GM21526 (cell line): ENCODE results near the gene ZNF646.

Experiments
- ATAC-seq: cut with Tn5 transposase; IDR thresholded peaks from one replicate; pipeline ENCODE4 v1.9.1; 2021; ENCODE audit warnings: moderate library complexity; ENCODE audit not compliant: unreplicated experiment, low FRiP score

The ZNF646 gene, protein sequence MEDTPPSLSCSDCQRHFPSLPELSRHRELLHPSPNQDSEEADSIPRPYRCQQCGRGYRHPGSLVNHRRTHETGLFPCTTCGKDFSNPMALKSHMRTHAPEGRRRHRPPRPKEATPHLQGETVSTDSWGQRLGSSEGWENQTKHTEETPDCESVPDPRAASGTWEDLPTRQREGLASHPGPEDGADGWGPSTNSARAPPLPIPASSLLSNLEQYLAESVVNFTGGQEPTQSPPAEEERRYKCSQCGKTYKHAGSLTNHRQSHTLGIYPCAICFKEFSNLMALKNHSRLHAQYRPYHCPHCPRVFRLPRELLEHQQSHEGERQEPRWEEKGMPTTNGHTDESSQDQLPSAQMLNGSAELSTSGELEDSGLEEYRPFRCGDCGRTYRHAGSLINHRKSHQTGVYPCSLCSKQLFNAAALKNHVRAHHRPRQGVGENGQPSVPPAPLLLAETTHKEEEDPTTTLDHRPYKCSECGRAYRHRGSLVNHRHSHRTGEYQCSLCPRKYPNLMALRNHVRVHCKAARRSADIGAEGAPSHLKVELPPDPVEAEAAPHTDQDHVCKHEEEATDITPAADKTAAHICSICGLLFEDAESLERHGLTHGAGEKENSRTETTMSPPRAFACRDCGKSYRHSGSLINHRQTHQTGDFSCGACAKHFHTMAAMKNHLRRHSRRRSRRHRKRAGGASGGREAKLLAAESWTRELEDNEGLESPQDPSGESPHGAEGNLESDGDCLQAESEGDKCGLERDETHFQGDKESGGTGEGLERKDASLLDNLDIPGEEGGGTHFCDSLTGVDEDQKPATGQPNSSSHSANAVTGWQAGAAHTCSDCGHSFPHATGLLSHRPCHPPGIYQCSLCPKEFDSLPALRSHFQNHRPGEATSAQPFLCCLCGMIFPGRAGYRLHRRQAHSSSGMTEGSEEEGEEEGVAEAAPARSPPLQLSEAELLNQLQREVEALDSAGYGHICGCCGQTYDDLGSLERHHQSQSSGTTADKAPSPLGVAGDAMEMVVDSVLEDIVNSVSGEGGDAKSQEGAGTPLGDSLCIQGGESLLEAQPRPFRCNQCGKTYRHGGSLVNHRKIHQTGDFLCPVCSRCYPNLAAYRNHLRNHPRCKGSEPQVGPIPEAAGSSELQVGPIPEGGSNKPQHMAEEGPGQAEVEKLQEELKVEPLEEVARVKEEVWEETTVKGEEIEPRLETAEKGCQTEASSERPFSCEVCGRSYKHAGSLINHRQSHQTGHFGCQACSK (N-terminal part only)

DNA sequence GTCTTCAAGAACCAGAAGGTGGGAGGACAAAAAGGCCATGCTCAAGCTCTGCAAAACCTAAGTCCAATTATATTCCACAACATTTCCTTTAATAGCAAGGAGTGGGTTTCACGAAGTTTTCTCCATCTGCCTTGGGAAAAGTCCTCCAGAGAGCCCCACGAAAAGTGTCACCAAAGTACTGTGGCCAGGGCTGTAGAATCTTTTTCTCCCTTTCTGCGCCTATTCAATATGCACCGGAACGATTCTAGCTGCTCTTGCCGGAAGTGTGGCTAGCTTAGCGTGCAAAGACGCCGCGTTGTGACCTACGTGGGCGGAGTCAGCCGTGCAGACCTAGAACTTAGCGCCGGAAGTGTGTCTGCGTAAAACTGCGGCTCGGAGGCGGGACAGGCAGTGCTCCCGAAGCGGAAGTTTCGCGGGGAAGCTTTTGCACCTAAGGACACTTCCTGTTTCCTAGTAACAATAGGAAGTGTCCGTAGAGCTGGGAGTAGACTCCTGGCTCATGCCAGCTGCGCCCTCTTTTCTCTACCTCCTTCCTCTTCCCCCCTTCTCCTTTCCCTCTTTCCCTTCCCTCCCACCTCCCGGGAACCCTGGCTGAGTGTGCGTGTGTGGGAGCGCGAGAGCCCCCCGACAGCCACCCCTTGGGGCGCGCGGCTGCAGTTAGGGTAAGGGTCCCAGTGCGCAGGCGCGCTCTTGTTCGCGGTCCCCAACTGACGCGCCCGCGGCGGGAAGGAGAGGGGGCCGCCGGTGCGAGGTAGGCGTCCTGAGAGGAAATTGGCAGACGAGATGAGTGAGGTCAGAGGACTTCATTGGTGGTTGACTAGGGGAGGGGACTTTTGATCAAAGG lies at the start of gene ZNF646, which contains the start of gene ZNF668:
Gene ZNF646 (plus strand): TSS at position 453 of the 844 bp plus-strand sequence. CDS start 1,903 bp downstream, outside the sequence.
Gene ZNF668 (minus strand): TSS at position 271 of the 844 bp plus-strand sequence. CDS start 9,781 bp downstream, outside the sequence.
- ATAC-seq: peak; percentile 55

DNA sequence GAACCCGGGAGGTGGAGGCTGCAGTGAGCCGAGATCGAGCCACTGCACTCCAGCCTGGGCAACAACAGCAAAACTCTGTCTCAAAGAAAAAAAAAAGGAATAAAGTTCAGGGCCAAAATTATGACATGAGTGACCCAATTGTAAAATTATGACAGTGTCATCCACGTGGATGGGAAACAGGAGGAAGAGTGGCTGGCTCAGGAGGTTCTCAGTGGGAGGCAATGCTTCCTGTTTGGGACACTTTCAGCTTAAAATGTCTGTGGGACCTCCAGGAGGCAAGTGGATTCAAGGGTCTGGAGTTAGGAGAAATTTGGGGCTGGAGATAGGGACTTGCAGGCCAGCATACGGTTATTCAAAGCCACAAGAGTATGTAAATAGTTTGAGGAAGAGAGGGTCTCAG lies 48.9 kb upstream of the ZNF646 start:
- no peak for ATAC-seq

DNA sequence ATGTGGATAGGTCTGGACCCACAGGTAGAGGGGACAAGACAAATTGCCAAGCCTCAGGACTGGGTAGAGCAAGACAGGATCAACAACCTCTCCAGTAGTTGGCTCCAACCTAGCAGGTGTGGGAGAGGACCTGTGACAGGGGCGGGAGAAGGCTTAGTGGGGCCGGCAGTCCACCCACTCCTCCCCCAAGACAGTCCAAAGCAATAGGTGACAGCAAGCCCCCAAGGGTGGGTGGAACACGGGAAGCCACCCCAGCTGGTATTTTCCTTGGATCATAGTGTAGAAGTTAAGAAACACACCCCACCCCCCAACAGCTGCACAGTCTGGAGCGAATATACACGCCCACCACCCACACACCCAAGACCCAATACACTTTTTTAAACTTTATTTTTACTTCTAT lies 45.0 kb upstream of the ZNF646 start:
- ATAC-seq: no peak

DNA sequence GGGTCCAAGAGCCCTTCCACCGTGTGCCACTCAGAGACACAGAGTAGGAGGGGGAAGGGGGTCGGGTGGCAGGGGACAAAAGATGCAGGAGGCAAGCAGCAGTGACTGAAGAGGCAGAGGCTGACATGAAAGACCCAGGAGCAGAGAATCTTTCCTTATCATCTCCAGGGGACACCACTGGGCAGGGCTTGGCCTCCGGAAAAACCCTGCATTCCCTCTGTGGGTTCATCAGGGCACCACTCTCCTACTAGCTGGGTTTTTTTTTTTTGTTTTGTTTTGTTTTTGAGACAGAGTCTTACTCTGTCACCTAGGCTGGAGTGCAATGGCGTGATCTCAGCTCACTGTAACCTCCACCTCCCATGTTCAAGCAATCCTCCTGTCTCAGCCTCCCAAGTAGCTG lies 42.9 kb upstream of the ZNF646 start:
- ATAC-seq: no peak

DNA sequence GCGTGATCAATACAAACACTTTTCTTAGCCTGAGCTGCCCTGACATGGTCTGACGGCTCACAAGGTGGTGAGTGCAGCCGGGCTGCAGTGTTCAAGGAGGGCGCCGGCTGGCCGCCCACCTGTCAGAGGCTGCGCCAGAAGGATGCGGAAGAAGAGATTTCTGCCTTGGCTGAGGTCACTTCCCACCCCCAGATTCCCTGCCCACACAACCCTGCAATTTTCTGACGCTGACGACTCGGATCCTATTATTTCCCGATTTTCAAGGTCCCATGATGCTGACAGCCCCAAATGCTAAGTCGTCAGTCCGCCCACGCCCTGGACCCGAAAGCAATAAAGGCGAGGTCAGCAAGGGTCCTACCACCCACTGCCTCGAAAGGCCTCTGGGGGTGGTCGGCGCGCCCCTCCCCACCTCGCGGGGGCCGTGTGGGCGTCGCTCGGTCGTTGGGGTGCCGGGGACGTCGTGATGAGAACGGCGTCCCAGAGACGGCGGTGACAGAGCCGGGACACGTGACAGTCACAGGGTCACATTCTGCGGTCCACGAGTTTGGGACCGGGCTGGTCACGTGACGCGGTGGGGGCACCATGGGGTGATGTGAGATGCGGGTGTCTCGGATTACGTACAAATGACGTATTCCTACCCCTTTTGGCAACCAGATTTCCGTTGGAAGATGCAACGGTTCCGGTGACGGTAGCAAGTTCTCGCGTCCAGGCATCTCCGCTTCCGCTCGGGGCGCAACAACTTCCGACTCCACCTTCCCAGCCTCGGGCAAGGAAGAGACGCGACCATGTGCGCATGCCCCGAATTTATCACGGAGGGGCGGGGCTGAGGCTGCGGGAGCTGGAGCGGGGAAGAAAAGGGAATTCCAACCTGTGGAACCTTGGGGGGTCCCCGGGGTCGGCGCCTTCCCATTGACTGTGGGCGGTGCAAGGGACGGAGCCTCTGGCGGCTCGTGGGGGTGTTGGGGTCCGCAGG lies 41.2 kb upstream of the ZNF646 start, which contains the start of gene STX4:
Gene STX4 (plus strand): TSS at position 823 of the 973 bp plus-strand sequence. CDS start 248 bp downstream, outside the sequence.
- ATAC-seq: peak; percentile 75

- peak; percentile 38 for ATAC-seq
Observed at GRCh38 chr16:31033709-31034492, 40.3 kb upstream of the ZNF646 start.

DNA sequence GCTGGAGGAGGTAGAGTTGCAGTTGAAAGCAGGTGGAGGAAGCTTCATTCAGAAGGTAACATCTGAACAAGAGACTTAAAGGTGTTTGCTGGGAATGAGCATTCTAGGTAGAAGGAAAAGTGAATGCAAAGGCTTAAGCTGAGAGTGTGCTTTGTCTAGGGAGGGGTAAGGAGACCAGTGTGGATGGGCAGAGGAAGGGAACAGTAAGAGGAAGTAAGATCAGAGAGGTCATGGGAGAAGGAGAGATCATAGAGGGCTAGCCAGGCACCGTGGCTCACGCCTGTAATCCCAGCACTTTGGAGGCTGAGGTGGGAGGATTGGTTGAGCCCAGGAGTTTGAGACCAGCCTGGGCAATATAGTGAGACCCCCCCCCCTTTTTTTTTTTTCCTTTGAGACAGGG lies 37.5 kb upstream of the ZNF646 start:
- ATAC-seq: no peak

GRCh38 chr16:31038993-31039392 lies 35.2 kb upstream of the ZNF646 start:
- ATAC-seq: no peak

DNA sequence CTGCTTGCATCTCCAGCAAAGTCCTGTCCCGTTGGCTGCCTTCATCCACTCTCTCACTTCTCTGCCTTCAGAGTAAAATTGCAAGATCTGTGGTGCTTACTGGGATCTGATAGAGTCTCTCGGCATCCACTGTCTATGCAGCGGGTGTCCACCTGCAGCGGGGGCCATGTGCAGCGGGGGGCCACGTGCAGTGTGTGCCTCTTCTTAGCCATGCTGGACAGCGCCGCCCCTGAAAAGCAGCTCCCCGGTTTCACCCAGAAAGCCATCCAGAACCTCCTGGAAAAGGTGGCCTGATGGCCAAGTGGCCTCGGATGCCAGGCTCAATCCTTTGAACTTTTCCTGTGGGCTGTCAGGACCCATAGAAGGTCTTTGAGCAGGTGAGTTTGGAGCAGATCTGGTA lies 31.4 kb upstream of the ZNF646 start:
- ATAC-seq: no peak

DNA sequence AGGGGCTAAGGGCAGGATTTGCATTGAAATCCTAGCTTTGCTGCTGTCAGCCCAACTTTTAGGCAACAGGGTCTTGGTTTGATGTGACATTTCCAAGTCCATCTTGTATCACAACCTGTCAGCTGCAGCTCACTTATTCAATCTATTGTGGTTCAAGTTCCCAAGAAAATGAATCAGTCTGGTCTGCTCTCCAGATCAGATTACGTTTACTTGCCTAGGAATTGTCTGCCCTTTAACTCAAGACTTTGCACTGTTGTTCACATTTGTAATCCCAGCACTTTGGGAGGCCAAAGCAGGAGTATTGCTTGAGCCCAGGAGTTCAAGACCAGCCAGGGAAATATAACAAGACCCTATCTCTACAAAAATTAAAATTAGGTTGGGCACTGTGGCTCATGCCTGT lies 30.9 kb upstream of the ZNF646 start:
- no peak for ATAC-seq

DNA sequence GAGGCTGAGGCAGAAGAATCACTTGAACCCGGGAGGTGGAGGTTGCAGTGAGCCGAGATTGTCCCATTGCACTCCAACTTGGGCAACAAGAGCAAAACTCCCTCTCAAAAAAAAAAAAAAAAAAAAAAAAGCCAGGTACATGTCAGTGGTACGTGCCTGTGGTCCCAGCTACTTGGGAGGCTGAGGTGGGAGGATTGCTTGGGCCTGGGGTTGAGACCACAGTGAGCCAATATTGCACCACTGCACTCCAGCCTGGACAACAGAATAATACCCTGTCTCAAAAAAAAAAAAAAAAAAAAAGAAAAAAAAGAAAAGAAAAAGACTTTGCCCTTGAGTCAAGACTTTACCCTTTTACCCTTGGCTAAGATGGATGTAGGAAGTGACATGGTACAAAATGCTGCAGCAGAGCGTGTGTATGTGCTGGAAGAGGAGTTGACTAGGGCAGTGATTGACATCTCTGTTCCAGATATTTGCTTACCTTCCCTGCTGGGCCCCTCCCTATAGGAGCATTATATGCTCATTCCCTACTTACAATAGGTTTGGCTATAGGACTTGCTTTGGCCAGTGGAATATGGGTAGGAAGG lies 30.2 kb upstream of the ZNF646 start:
- ATAC-seq: no peak

DNA sequence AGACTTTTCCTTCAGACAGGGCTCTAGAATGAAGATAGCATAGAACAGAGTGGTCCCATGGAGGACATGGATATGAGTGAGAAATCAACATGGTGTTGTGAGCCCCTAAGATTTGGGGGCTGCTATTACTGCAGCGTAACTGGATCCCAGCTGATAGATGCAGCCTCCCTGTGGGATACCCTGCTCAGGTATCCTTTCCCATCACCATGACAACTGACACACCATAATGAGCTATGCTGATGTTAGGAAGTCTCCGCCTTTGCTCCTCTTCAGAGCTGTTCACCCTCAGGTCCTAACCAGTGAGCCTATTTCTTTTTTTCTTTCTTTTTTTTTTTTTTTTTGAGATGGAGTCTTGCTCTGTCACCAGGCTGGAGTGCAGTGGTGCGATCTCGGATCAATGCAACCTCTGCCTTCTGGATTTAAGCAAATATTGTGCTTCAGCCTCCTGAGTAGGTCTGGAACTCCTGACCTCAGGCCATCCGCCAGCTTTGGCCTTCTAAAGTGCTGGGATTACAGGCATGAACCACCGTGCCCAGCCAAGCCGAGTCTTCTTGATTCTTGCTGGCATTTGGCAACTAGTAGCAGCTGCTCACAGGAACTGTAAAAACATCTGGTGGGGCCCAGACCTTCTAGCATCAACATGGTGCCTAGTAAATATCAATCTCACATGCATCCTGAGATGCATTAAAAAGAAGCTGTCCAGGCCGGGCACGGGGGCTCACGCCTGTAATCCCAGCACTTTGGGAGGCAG lies 23.8 kb upstream of the ZNF646 start:
- ATAC-seq: no peak

- ATAC-seq: no peak
Observed at GRCh38 chr16:31052114-31052513, 22.1 kb upstream of the ZNF646 start.

- ATAC-seq: no peak
Observed at GRCh38 chr16:31055613-31056012, 18.6 kb upstream of the ZNF646 start.

GRCh38 chr16:31061126-31061812 lies 13.0 kb upstream of the ZNF646 start:
- ATAC-seq: no peak

DNA sequence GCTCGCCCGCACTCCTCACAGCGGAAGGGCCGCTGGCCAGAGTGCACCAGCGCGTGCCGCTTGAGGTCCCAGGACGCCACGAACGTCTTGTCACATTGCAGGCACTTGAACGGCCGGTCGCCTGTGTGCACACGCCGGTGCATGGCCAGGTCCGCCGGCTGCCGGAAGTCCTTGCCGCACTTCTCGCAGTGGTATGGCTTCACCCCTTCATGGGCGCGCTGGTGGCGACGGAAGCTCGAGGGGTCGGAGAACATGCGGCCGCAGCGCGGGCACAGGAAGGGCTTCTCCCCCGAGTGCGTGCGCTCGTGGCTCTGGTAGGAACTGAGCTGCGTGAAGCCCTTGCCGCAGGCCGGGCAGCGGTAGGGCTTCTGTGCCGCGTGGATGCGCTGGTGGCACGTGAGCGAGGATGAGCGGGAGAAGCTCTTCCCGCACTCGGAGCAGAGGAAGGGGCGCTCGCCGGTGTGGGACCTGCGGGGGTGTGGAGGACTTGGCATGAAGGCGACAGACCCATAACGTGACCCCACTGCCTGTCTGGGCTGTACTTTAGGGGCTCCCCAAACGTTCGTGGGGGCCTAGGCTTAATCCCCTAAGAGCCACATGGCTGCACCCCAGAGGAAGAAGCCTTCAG lies 12.3 kb upstream of the ZNF646 start:
- no peak for ATAC-seq
